ENCODE measurements around the gene AP3S1. TPM values are rescaled to one million over a fixed set of nuclear protein-coding genes. Genes with fewer than 3 reads are reported as not detected.

The AP3S1 gene
- total RNA-seq, 1 donor from 2014 or later = 131 TPM

GRCh38 chr5:115962239-115962564 is 120.5 kb downstream of the AP3S1 start, which contains the start of gene LVRN:
Gene LVRN (plus strand): TSS chr5:115962475. CDS start chr5:115962618, 143 bp downstream.
- H3K4me1 Mint-ChIP-seq (ENCODE audit: low read depth, unreplicated experiment) = peaks cover 2% of the 10 kb centered on the region
- no peak for DNase-seq
- TF ChIP-seq CTCF (IDR thresholded peaks at IDR 0.05; ENCODE audit: partially characterized antibody, unreplicated experiment) = no peak
- no peaks in the 10 kb centered on the region for H3K36me3 Mint-ChIP-seq (ENCODE audit: unreplicated experiment)
- H3K27me3 Mint-ChIP-seq (ENCODE audit: unreplicated experiment) = peaks cover 13% of the 10 kb centered on the region
- no peak within 1 kb of the TSS for H3K27ac Mint-ChIP-seq (ENCODE audit: unreplicated experiment)
- peaks cover 2% of the 10 kb centered on the region for H3K9me3 Mint-ChIP-seq (ENCODE audit: unreplicated experiment)
- peak within 1 kb of the TSS; percentile 66 for H3K4me3 Mint-ChIP-seq (ENCODE audit: unreplicated experiment)

DNA sequence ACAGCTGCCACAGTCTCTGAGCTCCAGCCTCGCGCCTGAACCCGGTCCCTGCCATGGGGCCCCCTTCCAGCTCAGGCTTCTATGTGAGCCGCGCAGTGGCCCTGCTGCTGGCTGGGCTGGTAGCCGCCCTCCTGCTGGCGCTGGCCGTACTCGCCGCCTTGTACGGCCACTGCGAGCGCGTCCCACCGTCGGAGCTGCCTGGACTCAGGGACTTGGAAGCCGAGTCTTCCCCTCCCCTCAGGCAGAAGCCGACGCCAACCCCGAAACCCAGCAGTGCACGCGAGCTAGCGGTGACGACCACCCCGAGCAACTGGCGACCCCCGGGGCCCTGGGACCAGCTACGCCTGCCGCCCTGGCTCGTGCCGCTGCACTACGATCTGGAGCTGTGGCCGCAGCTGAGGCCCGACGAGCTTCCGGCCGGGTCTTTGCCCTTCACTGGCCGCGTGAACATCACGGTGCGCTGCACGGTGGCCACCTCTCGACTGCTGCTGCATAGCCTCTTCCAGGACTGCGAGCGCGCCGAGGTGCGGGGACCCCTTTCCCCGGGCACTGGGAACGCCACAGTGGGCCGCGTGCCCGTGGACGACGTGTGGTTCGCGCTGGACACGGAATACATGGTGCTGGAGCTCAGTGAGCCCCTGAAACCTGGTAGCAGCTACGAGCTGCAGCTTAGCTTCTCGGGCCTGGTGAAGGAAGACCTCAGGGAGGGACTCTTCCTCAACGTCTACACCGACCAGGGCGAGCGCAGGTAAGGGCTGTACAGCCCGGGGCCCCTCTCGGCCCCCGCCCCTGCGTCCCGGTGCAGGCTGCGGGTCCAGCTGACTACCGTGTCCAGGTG is 121.0 kb downstream of the AP3S1 start:
- Mint-ChIP-seq H3K4me3 (ENCODE audit: unreplicated experiment) (peak overlapping the region; percentile 66), H3K36me3 (ENCODE audit: unreplicated experiment) (no peaks in the 10 kb centered on the region), H3K4me1 (ENCODE audit: low read depth, unreplicated experiment) (peaks cover 2% of the 10 kb centered on the region), H3K27ac (ENCODE audit: unreplicated experiment) (no peak overlapping the region), H3K27me3 (ENCODE audit: unreplicated experiment) (peaks cover 13% of the 10 kb centered on the region), H3K9me3 (ENCODE audit: unreplicated experiment) (peaks cover 2% of the 10 kb centered on the region)
- TF ChIP-seq CTCF (IDR thresholded peaks at IDR 0.05; ENCODE audit: partially characterized antibody, unreplicated experiment) = no peak
- DNase-seq = peak; percentile 65

GRCh38 chr5:115963566-115963965 is 121.8 kb downstream of the AP3S1 start:
- peaks cover 2% of the 10 kb centered on the region for H3K9me3 Mint-ChIP-seq (ENCODE audit: unreplicated experiment)
- no peak overlapping the region for H3K27ac Mint-ChIP-seq (ENCODE audit: unreplicated experiment)
- peaks cover 13% of the 10 kb centered on the region for H3K27me3 Mint-ChIP-seq (ENCODE audit: unreplicated experiment)
- no peak for DNase-seq
- no peaks in the 10 kb centered on the region for H3K36me3 Mint-ChIP-seq (ENCODE audit: unreplicated experiment)
- no peak for TF ChIP-seq CTCF (IDR thresholded peaks at IDR 0.05; ENCODE audit: partially characterized antibody, unreplicated experiment)
- H3K4me3 Mint-ChIP-seq (ENCODE audit: unreplicated experiment) = peak overlapping the region; percentile 71
- peaks cover 2% of the 10 kb centered on the region for H3K4me1 Mint-ChIP-seq (ENCODE audit: low read depth, unreplicated experiment)

Other genes starting within 250 kb of the AP3S1 start
- 0.42 TPM for gene TICAM2, start 239.5 kb upstream of the AP3S1 start, total RNA-seq (ENCODE audit: unreplicated experiment)
- 66.8 TPM for gene TMED7, start 215.9 kb upstream of the AP3S1 start, total RNA-seq (ENCODE audit: unreplicated experiment)
- gene CDO1, start 25.3 kb upstream of the AP3S1 start, total RNA-seq (ENCODE audit: unreplicated experiment) = 136 TPM
- gene ATG12, start 370 bp upstream of the AP3S1 start, total RNA-seq (ENCODE audit: unreplicated experiment) = 67.3 TPM
- 0.59 TPM for gene LVRN, start 120.5 kb downstream of the AP3S1 start, total RNA-seq (ENCODE audit: unreplicated experiment)
- gene ARL14EPL, start 190.5 kb downstream of the AP3S1 start, total RNA-seq (ENCODE audit: unreplicated experiment) = not detected
- 22.9 TPM for gene COMMD10, start 243.1 kb downstream of the AP3S1 start, total RNA-seq (ENCODE audit: unreplicated experiment)

All from glutamatergic neuron (in vitro differentiated cells).